ENCODE data around the gene DCDC2. TPM values are rescaled to one million over a fixed set of nuclear protein-coding genes. Genes with fewer than 3 reads are reported as not detected.
"Not testable (repeated sequence)": the region's sequence is repeated elsewhere in the genome, so short reads cannot be mapped to it uniquely, and the experiment has no call there.

The DCDC2 gene
- total RNA-seq, 2 donors from 2014 or later: 0.15 TPM; not detected in 1

DNA sequence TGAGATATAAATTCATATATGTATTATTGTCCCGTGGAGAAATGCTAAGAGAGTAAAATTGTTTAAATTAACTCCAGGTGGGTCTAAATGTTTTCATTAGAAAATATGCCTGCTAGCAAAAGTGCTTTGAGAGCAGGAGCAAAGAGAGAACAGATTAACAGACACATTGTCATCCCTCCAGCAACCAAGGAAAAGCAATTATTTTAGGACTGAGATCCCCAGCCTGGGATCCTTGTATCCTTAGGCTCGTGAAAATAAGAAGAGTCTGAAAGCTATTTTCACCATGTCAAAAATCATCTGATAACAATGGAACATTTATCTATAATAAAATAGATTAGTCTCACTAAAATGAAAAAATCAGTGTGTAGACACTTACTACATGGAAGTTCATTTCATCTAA is 33.3 kb upstream of the DCDC2 start:
- peaks cover 17% of the 10 kb centered on the region for H3K27me3 Mint-ChIP-seq

DNA sequence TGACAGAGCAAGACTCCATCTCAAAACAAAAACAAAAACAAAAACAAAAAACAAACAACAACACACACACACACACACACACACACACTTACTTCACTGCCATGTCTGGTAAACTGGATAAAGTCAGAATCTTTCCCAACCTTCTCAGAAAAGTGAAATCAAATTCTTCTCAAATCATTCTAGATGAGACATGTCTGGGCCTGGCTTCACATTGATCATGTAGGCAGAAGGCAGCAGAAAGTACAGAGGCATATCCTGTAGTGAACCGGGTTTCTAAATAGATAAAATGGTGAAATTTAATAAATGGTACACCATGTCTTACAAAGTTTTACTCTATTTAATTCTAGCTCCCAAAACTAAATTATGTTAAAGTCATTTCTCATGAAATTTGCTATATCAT is 30.0 kb upstream of the DCDC2 start:
- H3K36me3 Mint-ChIP-seq (ENCODE audit: low read depth): peaks cover 2% of the 10 kb centered on the region
- no peak overlapping the region for H3K4me3 Mint-ChIP-seq
- H3K27ac Mint-ChIP-seq: no peak overlapping the region
- ATAC-seq (no peak), DNase-seq (no peak)
- peaks cover 17% of the 10 kb centered on the region for H3K27me3 Mint-ChIP-seq
- H3K4me1 Mint-ChIP-seq: peaks cover 2% of the 10 kb centered on the region
- no peaks in the 10 kb centered on the region for H3K9me3 ChIP-seq (ENCODE audit: control insufficient read depth, low read length, poor library complexity, severe bottlenecking)

More for the DNA sequence above, 33.3 kb upstream of the DCDC2 start:
- no peaks in the 10 kb centered on the region for H3K9me3 ChIP-seq (ENCODE audit: control insufficient read depth, low read length, poor library complexity, severe bottlenecking)
- H3K4me3 Mint-ChIP-seq: no peak overlapping the region
- ATAC-seq (no peak), DNase-seq (no peak)
- H3K27ac Mint-ChIP-seq: no peak overlapping the region
- H3K4me1 Mint-ChIP-seq: peaks cover 2% of the 10 kb centered on the region
- peaks cover 2% of the 10 kb centered on the region for H3K36me3 Mint-ChIP-seq (ENCODE audit: low read depth)

DNA sequence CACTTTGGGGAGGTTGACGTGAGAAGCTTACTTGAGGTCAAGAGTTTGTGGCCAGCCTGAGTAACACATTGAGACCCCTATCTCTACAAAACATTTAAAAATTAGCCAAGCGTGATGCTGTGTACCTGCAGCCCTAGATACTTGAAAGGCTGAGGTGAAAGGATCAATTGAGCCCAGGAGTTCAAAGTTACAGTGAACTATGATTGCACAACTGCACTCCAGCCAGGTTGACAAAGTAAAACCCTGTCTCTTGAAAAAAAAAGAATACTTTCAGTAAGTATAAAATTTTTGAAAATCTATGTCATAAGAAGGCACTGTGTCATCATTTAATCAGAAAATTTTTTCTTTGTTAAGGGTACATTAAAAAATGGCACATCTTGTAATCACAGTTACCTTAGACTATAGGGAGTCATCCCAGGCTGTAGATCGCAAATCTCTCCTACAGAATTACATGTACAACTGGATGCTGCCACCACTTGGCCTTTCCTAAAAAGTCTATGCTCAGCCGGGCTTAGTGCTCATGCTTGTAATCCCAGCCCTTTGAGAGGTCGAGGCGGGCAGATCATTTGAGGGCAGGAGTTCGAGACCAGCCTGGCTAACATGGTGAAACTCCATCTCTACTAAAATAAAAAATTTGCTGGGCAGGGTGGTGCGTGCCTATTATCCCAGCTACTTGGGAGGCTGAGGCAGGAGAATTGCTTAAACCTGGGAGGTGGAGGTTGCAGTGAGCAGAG is 27.8 kb upstream of the DCDC2 start:
- Mint-ChIP-seq H3K27me3 (peaks cover 17% of the 10 kb centered on the region), H3K4me3 (no peak overlapping the region), H3K4me1 (peaks cover 2% of the 10 kb centered on the region), H3K27ac (no peak overlapping the region), H3K36me3 (ENCODE audit: low read depth) (peaks cover 2% of the 10 kb centered on the region)
- ATAC-seq (no peak), DNase-seq (no peak)
- no peaks in the 10 kb centered on the region for H3K9me3 ChIP-seq (ENCODE audit: control insufficient read depth, low read length, poor library complexity, severe bottlenecking)

DNA sequence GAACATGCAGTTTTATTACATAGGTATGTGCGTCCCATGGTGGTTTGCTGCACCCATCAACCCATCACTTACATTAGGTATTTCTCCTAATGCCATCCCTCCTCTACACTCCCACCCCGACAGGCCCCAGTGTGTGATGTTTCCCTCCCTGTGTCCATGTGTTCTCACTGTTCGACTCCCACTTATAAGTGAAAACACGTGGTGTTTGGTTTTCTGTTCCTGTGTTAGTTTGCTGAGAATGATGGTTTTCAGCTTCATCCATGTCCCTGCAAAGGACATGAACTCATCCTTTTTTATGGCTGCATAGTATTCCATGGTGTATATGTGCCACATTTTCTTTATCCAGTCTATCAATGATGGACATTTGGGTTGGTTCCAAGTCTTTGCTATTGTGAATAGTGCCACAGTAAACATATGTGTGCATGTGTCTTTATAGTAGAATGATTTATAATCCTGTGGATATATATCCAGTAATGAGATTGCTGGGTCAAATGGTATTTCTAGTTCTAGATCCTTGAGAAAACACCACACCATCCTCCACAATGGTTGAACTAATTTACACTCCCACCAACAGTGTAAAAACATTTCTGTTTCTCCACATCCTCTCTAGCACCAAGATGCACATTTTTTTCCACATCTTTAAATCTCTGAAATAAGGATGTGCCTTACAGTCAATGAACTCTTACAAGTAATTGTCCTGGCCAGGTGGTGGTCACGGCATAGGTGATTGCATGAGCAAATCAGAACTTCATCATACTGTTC is 26.7 kb upstream of the DCDC2 start:
- DNase-seq; H3K4me1 Mint-ChIP-seq; H3K9me3 ChIP-seq (ENCODE audit: control insufficient read depth, low read length, poor library complexity, severe bottlenecking); H3K4me3 Mint-ChIP-seq; ATAC-seq; H3K36me3 Mint-ChIP-seq (ENCODE audit: low read depth); H3K27ac Mint-ChIP-seq: not testable (repeated sequence)
- peaks cover 17% of the 10 kb centered on the region for H3K27me3 Mint-ChIP-seq

DNA sequence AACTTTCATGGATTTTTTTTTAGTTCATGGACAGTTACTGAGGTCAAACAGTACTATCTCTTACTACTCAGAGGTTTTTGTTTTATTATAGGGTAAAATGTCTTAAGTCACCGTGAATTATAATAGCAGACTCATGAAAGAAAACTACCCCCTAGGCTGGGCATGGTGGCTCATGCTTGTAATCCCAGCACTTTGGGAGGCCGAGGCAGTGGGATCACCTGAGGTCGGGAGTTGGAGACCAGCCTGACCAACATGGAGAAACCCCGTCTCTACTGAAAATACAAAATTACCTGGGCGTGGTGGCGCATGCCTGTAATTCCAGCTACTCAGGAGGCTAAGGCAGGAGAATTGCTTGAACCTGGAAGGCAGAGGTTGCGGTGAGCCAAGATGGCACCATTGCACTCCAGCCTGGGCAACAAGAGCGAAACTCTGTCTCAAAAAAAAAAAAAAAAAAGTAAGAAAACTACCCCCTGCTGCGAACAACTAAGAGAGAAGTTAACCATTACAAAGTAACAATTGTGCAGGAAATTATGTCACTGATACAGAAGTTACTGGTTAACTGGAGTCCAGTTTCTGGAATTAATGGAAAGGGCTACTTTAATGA is 25.1 kb upstream of the DCDC2 start:
- H3K4me1 Mint-ChIP-seq; H3K27ac Mint-ChIP-seq; ATAC-seq; H3K36me3 Mint-ChIP-seq (ENCODE audit: low read depth); H3K9me3 ChIP-seq (ENCODE audit: control insufficient read depth, low read length, poor library complexity, severe bottlenecking); DNase-seq; H3K4me3 Mint-ChIP-seq: not testable (repeated sequence)
- H3K27me3 Mint-ChIP-seq: peaks cover 17% of the 10 kb centered on the region

DNA sequence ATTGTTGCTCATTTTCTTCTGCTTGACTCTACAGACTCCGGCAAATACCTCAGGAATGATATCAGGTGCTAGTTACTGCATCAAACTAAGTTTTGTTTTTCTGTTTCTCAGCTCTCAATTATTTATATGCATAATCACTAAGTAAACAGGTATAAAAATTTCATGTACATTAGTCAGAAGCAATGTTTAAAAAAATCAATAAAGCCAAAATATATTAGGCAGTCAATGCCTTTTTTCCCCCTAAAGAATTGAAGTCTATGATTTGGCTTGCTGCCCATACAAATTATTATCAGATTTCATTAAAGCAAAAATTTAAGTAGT is 24.3 kb upstream of the DCDC2 start:
- H3K27ac Mint-ChIP-seq: no peak overlapping the region
- no peaks in the 10 kb centered on the region for H3K9me3 ChIP-seq (ENCODE audit: control insufficient read depth, low read length, poor library complexity, severe bottlenecking)
- DNase-seq: no peak
- no peak overlapping the region for H3K4me3 Mint-ChIP-seq
- no peak for ATAC-seq
- H3K36me3 Mint-ChIP-seq (ENCODE audit: low read depth): no peaks in the 10 kb centered on the region
- peaks cover 14% of the 10 kb centered on the region for H3K27me3 Mint-ChIP-seq
- no peaks in the 10 kb centered on the region for H3K4me1 Mint-ChIP-seq

DNA sequence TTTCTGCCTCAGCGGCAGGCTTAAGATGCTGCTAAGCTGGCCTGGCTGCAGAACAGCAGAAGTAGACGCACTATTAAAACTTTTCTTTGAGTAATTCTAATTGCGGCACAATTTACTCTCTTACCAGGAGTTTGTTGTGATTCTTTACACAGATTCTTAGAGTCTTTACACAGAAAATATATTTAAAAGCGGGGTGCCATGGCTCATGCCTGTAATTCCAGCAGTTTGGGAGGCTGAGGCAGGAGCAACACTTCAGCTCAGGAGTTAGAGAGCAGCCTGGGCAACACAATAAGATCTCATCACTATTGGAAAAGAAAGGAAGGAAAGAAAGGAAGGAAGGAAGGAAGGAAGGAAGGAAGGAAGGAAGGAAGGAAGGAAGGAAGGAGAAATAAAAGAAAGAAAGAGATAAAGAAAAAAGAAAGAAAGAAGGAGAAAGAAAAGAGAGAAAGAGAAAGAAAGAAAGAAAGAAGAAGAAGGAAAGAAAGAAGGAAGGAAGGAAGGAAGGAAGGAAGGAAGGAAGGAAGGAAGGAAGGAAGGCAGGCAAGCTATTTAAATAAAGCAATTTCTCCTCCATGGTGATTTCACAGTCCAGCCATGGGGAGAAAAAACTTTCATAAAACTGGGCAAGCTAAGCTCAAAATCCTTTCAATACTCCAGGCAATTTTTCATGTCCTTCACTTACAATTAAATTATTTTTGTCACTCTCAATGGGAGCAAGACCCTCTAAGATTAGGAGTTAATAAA is 23.8 kb upstream of the DCDC2 start:
- DNase-seq: no peak
- H3K27ac Mint-ChIP-seq: no peak overlapping the region
- H3K4me3 Mint-ChIP-seq: no peak overlapping the region
- peaks cover 16% of the 10 kb centered on the region for H3K27me3 Mint-ChIP-seq
- H3K36me3 Mint-ChIP-seq (ENCODE audit: low read depth): no peaks in the 10 kb centered on the region
- no peaks in the 10 kb centered on the region for H3K4me1 Mint-ChIP-seq
- no peak for ATAC-seq
- H3K9me3 ChIP-seq (ENCODE audit: control insufficient read depth, low read length, poor library complexity, severe bottlenecking): no peaks in the 10 kb centered on the region

DNA sequence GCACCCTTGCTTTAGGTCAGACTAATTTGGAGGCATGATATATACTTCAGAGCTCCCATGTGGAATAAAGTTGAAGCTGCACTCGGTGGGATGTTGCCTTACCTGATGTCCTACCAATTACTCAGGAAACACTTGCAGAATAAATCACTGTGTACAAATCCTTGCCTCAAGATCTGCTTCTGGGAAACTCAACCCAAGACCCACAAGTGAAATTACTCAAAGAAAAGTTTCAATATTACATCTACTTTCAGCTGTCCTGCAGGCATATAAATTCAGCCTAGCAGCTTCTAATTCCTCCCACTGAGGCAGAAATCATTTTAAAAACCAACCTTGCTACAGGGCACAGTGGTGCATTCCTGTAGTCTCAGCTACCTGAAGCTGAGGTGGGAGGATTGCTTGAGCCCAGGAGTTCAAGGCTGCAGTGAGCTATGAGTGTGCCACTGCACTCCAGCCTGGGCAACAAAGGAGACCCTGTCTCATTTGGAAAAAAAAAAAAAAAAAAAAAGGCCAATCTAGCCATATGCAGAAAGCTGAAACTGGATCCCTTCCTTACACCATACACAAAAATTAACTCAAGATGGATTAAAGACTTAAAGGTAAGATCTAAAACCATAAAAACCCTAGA is 20.7 kb upstream of the DCDC2 start:
- Mint-ChIP-seq H3K27ac (no peak overlapping the region), H3K4me3 (no peak overlapping the region), H3K4me1 (no peaks in the 10 kb centered on the region), H3K36me3 (ENCODE audit: low read depth) (peaks cover 4% of the 10 kb centered on the region), H3K27me3 (peaks cover 31% of the 10 kb centered on the region)
- DNase-seq (no peak), ATAC-seq (no peak)
- H3K9me3 ChIP-seq (ENCODE audit: control insufficient read depth, low read length, poor library complexity, severe bottlenecking): no peaks in the 10 kb centered on the region

DNA sequence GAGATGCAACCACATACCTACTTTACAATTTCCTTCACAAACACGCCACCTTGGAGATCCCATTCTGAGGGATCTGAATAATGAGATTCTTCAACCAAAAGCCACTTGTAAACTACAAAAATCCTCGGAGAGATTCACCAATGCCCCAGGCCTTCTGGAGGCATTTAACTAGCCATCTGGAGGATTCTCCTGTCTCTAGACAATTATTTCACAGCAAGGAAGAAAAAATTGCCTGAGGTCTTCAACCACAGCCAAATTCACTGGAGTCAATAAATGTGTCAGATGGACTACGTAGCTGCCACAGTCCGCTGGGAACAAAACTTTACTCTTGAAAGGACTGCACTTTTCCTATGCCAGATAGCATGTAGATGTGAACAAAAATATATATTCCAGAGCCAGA is 19.0 kb upstream of the DCDC2 start:
- H3K9me3 ChIP-seq (ENCODE audit: control insufficient read depth, low read length, poor library complexity, severe bottlenecking): no peaks in the 10 kb centered on the region
- ATAC-seq: no peak
- H3K27ac Mint-ChIP-seq: no peak overlapping the region
- peaks cover 43% of the 10 kb centered on the region for H3K27me3 Mint-ChIP-seq
- H3K36me3 Mint-ChIP-seq (ENCODE audit: low read depth): peaks cover 4% of the 10 kb centered on the region
- no peaks in the 10 kb centered on the region for H3K4me1 Mint-ChIP-seq
- H3K4me3 Mint-ChIP-seq: no peak overlapping the region
- DNase-seq: no peak

DNA sequence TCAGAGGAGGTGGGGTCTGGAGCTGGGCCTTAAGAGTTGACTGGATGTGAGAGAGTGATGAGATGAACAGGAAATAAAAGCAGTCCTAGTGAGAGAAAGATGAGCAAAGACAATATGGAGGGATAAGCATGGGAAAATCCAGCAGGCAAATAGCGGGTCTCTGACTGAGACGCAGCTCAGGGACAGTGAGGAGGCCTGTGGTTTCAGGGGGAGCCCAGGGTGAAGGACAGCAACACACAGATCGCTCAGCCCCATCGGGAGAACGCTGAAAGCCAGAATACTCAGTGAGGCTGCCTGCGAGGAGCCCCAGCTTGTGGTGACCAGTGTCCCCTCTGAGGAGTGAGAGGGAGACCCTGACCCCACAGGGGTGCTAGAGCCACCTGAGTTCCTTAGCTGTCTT is 16.8 kb upstream of the DCDC2 start:
- H3K4me1 Mint-ChIP-seq: no peaks in the 10 kb centered on the region
- H3K36me3 Mint-ChIP-seq (ENCODE audit: low read depth): peaks cover 5% of the 10 kb centered on the region
- DNase-seq (no peak), ATAC-seq (no peak)
- H3K27ac Mint-ChIP-seq: no peak overlapping the region
- H3K9me3 ChIP-seq (ENCODE audit: control insufficient read depth, low read length, poor library complexity, severe bottlenecking): no peaks in the 10 kb centered on the region
- H3K4me3 Mint-ChIP-seq: no peak overlapping the region
- peaks cover 51% of the 10 kb centered on the region for H3K27me3 Mint-ChIP-seq

DNA sequence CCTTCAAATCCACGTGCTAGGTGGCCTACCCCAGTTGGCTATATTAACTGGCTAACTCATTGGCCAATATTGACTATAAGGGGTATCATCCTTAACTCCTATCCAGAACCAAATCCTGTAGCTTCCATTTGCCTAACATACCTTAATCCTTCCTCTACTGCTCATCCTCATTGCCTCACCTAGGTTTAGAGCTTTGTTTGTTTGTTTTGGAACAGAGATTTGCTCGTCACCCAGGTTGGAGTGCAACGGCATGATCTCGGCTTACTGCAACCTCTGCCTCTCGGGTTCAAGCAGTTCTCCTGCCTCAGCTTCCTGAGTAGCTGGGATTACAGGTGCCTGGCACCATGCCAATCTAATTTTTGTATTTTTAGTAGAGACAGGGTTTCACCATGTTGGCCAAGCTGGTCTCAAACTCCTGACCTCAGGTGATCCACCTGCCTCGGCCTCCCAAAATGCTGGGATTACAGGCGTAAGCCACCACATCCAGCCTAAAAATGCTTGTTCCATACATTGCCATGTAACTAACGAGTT is 7.3 kb upstream of the DCDC2 start:
- not testable (repeated sequence) for H3K27ac Mint-ChIP-seq; H3K36me3 Mint-ChIP-seq (ENCODE audit: low read depth)

DNA sequence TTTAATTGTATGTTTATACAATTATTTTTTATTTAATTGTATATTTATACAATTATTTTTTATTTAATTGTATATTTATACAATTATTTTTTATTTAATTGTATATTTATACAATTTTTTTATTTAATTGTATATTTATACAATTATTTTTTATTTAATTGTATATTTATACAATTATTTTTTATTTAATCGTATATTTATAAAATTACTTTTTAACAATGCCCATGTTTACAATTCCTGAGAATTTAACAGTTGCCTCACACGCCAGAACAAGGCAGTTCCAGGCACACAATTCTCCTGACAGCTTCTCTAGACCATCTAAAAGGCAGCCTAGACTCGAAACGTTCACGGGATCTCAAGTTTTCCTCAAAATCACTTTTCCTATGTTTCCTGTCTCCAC is 4.5 kb upstream of the DCDC2 start:
- not testable (repeated sequence) for H3K9me3 ChIP-seq (ENCODE audit: control insufficient read depth, low read length, poor library complexity, severe bottlenecking); DNase-seq; H3K36me3 Mint-ChIP-seq (ENCODE audit: low read depth); H3K4me3 Mint-ChIP-seq; ATAC-seq; H3K27ac Mint-ChIP-seq
- Mint-ChIP-seq H3K4me1 (peaks cover 22% of the 10 kb centered on the region), H3K27me3 (peaks cover 12% of the 10 kb centered on the region)

More for the DNA sequence above, 7.3 kb upstream of the DCDC2 start:
- not testable (repeated sequence) for H3K4me1 Mint-ChIP-seq; H3K4me3 Mint-ChIP-seq; H3K9me3 ChIP-seq (ENCODE audit: control insufficient read depth, low read length, poor library complexity, severe bottlenecking); DNase-seq; ATAC-seq
- peaks cover 32% of the 10 kb centered on the region for H3K27me3 Mint-ChIP-seq
